Activated CD4-positive, alpha-beta T cell treated with anti-CD3 and anti-CD28 coated beads for 36 hours (primary cell): Measurements from ENCODE around the gene FILIP1L. TPM values are rescaled to one million over a fixed set of nuclear protein-coding genes. Genes with fewer than 3 reads are reported as not detected.
A peak's percentile ranks its signal among the peaks of the same experiment; 100 is the strongest.

Experiments
- ATAC-seq: fragments of 200-7000 bp; cut with Tn5 transposase; one replicate; pipeline ENCODE4 v1.10.0; 2021; ENCODE audit warnings: mild to moderate bottlenecking, moderate library complexity
- CTCF ChIA-PET: fragments of 350-600 bp; sonication (Branson Sonifier 250); formaldehyde crosslinking; loops from one replicate; lab custom pipeline; 2021; ENCODE audit warnings: antibody characterized with exemption; lab: Charles Lee
- POLR2A ChIA-PET: fragments of 350-600 bp; sonication (Branson Sonifier 250); formaldehyde crosslinking; loops from one replicate; lab custom pipeline; 2021; ENCODE audit warnings: antibody characterized with exemption, inconsistent platforms; lab: Charles Lee
- DNase-seq: peaks from one replicate; pipeline ENCODE4 v3.0.0-alpha.2; 2020
- H3K27ac Mint-ChIP-seq: one replicate; pipeline ENCODE4 v1.8.0; 2021; ENCODE audit warnings: mixed read lengths
- H3K27me3 Mint-ChIP-seq: one replicate; pipeline ENCODE4 v1.8.0; 2021; ENCODE audit warnings: mixed read lengths
- H3K36me3 Mint-ChIP-seq: one replicate; pipeline ENCODE4 v1.8.0; 2021; ENCODE audit warnings: low read depth, mixed read lengths
- H3K4me1 Mint-ChIP-seq: one replicate; pipeline ENCODE4 v1.8.0; 2021; ENCODE audit warnings: mixed read lengths
- H3K4me3 Mint-ChIP-seq: one replicate; pipeline ENCODE4 v1.8.0; 2021; ENCODE audit warnings: mild to moderate bottlenecking, moderate library complexity, mixed read lengths
- H3K9me3 Mint-ChIP-seq: one replicate; pipeline ENCODE4 v1.8.0; 2021; ENCODE audit warnings: low read depth, mixed read lengths
- intact Hi-C, 2 experiments: fragments of 100-400 bp; cut with DNase I in 1 of 2; cut with micrococcal nuclease in 1 of 2; formaldehyde crosslinking; loops; one replicate each; pipeline versions ENCODE4 v1.14.2 to v1.15.1; 2022 to 2024; cut with DNase I, micrococcal nuclease
- total RNA-seq, 2 experiments: library from RNA; stranded (reverse); gene quantifications; one replicate each; pipeline ENCODE4 v1.2.3, GENCODE V29; 2021

Gene FILIP1L
- total RNA-seq, 2 experiments from 2014 or later: 0.11 TPM; not detected in 1

DNA sequence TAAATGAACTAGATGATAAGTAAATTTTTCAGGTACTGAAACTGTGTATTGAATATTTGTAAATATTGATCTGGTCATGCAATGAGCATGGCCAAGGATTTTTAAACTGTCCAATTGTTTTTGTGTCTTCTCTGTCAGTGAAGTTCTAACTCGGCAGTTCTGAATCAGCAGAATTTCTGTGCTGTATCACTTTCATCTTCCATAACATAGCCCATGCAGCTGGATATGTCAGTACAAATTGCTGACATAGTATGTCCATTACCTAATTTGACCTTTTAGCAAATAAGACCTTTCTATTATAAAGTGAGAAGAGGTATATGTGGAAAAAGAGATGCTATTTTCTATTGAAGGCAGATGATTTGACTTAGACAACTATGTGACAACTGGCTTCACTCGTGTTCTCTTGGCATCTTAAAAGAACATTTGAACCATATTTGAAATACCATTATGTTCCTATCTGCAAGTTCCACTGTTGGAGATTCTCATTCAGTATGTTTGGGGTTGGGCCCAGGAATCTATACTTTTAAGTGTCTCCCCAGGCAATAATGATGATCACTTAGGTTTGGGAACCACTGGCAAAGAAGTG is 206.2 kb downstream of the FILIP1L start:
- peaks cover 3% of the 10 kb centered on the region for H3K4me1 Mint-ChIP-seq
- no peaks in the 10 kb centered on the region for H3K9me3 Mint-ChIP-seq
- H3K27me3 Mint-ChIP-seq: no peaks in the 10 kb centered on the region
- ATAC-seq (no peak), DNase-seq (no peak)
- H3K36me3 Mint-ChIP-seq: peaks cover 2% of the 10 kb centered on the region
- CTCF ChIA-PET: interaction anchor here (1.0 to 1.1 kb wide), 2 partner anchors 13 to 76 kb away, joined by 3 to 4 read pairs; no protein-coding TSS in a partner anchor
- H3K4me3 Mint-ChIP-seq: no peak overlapping the region
- H3K27ac Mint-ChIP-seq: no peak overlapping the region
- POLR2A ChIA-PET: no interaction called here
- intact Hi-C loops: no loop called here

DNA sequence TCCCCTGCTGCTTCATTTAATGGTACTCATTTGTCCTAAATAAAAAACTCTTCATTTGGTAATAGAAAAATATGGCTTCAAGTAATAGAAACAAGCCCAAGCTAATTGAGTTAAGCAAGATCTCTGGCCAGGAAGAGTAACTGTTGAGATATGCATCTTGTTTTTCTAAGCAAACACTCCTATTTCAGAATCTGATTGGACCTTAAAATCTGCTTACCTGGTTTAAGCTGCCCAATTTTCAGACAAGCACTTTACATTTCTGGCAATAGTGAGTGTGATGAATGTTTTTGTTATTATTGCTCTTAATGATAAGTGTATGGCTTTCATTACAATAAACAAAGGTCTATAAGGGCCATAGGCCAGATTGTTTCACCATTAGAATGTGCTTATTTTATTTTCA is 210.4 kb downstream of the FILIP1L start:
- DNase-seq: no peak
- intact Hi-C loops: no loop called here
- no peak for ATAC-seq
- Mint-ChIP-seq H3K27ac (no peak overlapping the region), H3K36me3 (peaks cover 6% of the 10 kb centered on the region), H3K4me3 (no peak overlapping the region), H3K4me1 (peaks cover 7% of the 10 kb centered on the region), H3K9me3 (no peaks in the 10 kb centered on the region), H3K27me3 (no peaks in the 10 kb centered on the region)
- CTCF ChIA-PET: interaction anchor here (1.1 kb wide), 1 partner anchor 11 kb away, joined by 3 read pairs; no protein-coding TSS in a partner anchor
- POLR2A ChIA-PET: no interaction called here

DNA sequence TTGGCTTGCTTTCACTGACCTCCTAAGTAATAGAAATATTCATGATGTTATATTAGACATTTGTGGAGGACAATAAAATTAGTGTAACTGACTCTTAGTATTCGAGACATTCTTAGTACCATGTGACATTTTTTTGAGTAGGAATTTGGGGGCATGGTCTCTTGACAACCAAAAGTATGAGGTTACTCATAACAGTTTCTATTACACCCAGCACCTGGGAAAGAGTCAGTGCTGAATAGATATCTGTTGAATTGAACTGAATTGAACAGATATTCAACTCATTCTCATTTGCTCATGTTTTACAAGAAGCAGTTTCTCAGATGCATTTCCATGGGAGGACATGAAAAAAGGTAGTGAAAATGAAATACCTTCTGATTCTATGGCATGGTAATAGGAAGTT is 212.2 kb downstream of the FILIP1L start:
- no peaks in the 10 kb centered on the region for H3K9me3 Mint-ChIP-seq
- no peaks in the 10 kb centered on the region for H3K27me3 Mint-ChIP-seq
- H3K36me3 Mint-ChIP-seq: peaks cover 4% of the 10 kb centered on the region
- no peak overlapping the region for H3K4me3 Mint-ChIP-seq
- H3K4me1 Mint-ChIP-seq: peaks cover 7% of the 10 kb centered on the region
- DNase-seq (no peak), ATAC-seq (no peak)
- ChIA-PET POLR2A (no interaction called here), CTCF (no interaction called here)
- intact Hi-C loops: no loop called here
- H3K27ac Mint-ChIP-seq: no peak overlapping the region

DNA sequence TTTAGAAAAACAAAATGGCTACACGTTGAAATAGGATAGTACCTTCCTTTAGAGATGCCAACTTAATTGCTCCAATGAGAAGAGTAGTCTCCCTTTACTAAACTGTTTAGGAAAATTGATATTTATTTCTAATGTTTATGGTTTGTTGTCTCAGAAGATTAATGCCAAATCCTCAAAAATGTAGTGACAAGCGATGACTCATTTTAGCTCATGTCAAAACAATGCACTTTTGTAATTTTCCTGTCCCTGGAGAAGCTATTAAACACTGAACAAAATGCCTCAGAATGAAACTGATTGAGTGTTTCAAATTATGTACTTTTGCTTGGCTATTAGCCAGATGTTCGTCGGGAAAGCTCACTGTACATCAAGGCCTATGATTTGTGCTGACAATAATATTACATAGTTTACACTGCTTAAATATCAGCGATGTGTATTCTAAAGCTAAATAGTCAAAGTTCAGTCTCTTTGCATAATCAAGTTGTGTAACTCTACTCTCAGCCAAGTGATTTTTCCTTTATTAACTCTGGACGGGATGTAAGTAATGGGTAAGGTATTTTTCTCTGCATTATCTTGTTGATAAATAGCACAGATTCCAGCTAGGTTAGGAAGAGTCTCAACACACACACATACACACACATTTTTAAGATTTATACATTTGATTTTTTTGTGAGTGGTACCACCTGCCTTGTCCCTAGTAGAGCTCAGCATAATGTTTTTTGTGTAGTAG is 212.9 kb downstream of the FILIP1L start:
- intact Hi-C loops: no loop called here
- Mint-ChIP-seq H3K4me1 (peaks cover 8% of the 10 kb centered on the region), H3K27me3 (no peaks in the 10 kb centered on the region), H3K36me3 (peaks cover 4% of the 10 kb centered on the region), H3K4me3 (no peak overlapping the region), H3K27ac (no peak overlapping the region), H3K9me3 (no peaks in the 10 kb centered on the region)
- ATAC-seq: no peak
- no peak for DNase-seq
- ChIA-PET CTCF (no interaction called here), POLR2A (no interaction called here)

DNA sequence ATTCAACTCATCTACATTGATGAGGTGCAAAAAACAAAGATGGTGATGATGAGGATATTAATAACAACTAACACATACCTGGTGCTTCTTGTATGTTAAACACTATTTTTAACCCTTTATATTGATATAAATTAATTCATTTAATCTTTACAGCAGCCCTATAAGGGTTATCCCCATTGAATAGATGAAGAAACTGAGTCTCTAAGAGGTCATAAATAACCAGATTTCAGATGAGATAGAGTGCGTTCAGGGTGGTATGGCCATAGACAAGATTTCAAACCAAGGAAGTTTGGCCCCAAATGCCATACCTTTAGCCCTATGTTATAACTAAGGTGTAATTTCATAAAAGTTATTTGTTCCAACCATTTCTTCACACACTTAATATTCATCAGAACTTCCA is 214.1 kb downstream of the FILIP1L start:
- Mint-ChIP-seq H3K27me3 (no peaks in the 10 kb centered on the region), H3K4me3 (no peak overlapping the region), H3K27ac (no peak overlapping the region), H3K9me3 (no peaks in the 10 kb centered on the region), H3K4me1 (peaks cover 19% of the 10 kb centered on the region), H3K36me3 (peaks cover 7% of the 10 kb centered on the region)
- POLR2A ChIA-PET: no interaction called here
- intact Hi-C loops: no loop called here
- no peak for DNase-seq
- CTCF ChIA-PET: no interaction called here
- no peak for ATAC-seq

DNA sequence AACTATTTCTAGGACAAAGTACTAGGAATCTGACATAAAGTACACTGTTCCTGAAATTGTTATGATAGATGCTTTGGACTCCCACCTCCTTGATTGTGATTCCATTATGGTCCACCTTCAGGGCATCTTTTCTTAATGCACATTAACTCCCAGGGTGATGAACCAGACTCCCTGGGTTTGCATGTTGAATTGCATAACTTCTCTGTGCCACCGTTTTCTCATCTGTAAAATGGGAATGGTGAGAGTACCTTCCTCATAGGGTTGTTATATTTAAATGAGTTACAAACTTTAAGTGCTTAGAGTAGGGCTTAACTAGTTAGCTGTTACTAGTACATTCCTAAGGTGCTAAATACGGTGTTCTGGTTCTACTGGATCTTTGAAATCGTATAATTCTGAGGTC is 214.7 kb downstream of the FILIP1L start:
- H3K9me3 Mint-ChIP-seq: no peaks in the 10 kb centered on the region
- H3K4me1 Mint-ChIP-seq: peaks cover 19% of the 10 kb centered on the region
- ChIA-PET CTCF (interaction anchor here (0.9 kb wide), 1 partner anchor 40 kb away, joined by 3 read pairs; no protein-coding TSS in a partner anchor), POLR2A (no interaction called here)
- intact Hi-C loops: no loop called here
- H3K4me3 Mint-ChIP-seq: no peak overlapping the region
- ATAC-seq: no peak
- peaks cover 7% of the 10 kb centered on the region for H3K36me3 Mint-ChIP-seq
- no peaks in the 10 kb centered on the region for H3K27me3 Mint-ChIP-seq
- DNase-seq: no peak
- no peak overlapping the region for H3K27ac Mint-ChIP-seq

DNA sequence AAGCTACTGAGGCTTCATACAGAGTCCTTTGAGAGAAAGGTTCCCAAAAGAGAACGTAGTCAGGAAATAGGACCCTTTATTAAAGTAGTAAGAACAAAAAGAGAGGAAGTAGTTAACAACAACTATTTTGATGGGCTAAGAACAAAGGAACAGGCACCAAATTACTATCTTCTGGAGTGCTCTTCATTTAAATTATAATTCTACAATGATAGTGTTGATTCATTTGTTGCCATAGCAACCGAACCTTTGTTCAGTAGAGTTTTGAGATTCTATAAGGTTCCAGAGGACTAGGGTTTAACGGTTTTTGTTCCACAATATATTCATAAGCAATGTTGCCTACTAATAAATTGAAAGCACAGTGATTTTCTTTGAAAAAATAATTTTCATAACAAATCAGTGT is 217.8 kb downstream of the FILIP1L start:
- intact Hi-C loops: no loop called here
- ChIA-PET CTCF (interaction anchor here (0.6 kb wide), 1 partner anchor 135 kb away, joined by 3 read pairs; no protein-coding TSS in a partner anchor), POLR2A (no interaction called here)
- ATAC-seq: no peak
- no peak overlapping the region for H3K27ac Mint-ChIP-seq
- no peaks in the 10 kb centered on the region for H3K27me3 Mint-ChIP-seq
- H3K36me3 Mint-ChIP-seq: peaks cover 9% of the 10 kb centered on the region
- H3K4me1 Mint-ChIP-seq: peaks cover 16% of the 10 kb centered on the region
- DNase-seq: no peak
- H3K9me3 Mint-ChIP-seq: no peaks in the 10 kb centered on the region
- H3K4me3 Mint-ChIP-seq: no peak overlapping the region

DNA sequence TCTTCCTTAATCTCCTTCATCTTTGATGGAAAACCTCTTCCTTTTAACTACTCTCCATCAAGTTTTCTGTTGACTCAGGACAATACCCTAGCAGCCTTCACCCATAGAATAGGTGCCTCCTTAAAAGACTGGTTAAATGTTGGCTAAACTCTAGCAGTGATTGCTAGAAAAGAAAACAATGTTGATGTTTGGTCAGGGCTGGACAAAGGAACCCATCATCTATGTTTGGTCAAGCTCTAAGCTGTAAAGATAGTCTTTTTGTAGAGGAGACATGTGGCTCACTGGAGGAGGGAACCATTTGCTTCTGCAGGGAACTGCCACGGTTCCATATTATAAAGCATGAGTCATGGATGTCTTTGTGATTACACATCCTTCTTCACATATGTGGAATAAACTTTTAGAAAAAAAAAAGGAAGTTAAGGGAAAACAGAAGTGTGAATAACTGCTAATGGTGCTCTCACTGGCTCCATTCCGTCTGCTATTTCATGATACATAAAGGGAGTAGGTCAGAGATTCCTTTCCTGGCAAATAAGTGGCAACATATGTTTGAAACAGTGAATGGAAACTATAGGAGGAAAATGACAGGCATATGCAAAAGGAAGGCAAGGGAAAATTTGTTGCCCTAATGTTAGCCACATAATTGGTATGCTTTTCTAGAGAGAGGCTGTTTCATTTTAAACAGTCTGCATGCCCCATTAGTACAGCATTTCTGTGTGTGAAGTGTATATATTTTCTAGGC is 218.4 kb downstream of the FILIP1L start:
- ATAC-seq (no peak), DNase-seq (no peak)
- Mint-ChIP-seq H3K36me3 (peaks cover 6% of the 10 kb centered on the region), H3K27ac (no peak overlapping the region), H3K9me3 (no peaks in the 10 kb centered on the region), H3K4me3 (no peak overlapping the region), H3K4me1 (peaks cover 12% of the 10 kb centered on the region), H3K27me3 (no peaks in the 10 kb centered on the region)
- CTCF ChIA-PET: interaction anchor here (0.6 to 1.0 kb wide), 2 partner anchors 13 to 136 kb away, joined by 3 read pairs; no protein-coding TSS in a partner anchor
- POLR2A ChIA-PET: no interaction called here
- intact Hi-C loops: no loop called here

DNA sequence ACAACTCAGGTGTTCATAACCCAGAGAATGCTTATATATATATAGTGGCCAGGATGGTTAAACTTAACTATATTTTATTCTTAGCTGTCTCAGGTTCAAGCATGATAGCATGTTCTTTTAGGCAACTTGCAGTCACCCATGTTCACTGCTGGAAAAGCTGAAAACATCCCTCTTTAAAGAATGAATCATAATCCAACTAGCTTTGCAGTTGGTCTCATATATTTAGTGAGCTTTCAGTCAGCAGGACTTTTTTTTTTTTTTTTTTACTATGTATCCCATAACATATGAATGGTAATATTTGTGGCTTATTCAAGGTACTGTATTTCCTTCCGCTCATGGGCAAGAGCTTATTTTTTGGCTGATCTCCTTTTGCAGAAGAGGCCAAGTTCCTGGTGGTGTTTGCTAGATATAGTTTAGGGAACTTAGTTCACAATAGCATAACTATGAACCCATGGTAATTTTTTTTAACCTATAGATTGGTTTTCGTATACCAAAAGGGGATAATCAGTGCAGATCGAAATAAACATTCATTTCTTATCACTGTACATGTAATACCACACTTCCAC is 219.1 kb downstream of the FILIP1L start:
- no peaks in the 10 kb centered on the region for H3K9me3 Mint-ChIP-seq
- H3K36me3 Mint-ChIP-seq: peaks cover 6% of the 10 kb centered on the region
- no peak for ATAC-seq
- H3K27me3 Mint-ChIP-seq: no peaks in the 10 kb centered on the region
- POLR2A ChIA-PET: interaction anchor here (0.5 kb wide), 1 partner anchor 236 kb away, joined by 7 read pairs; no protein-coding TSS in a partner anchor
- no peak for DNase-seq
- peaks cover 12% of the 10 kb centered on the region for H3K4me1 Mint-ChIP-seq
- H3K4me3 Mint-ChIP-seq: no peak overlapping the region
- H3K27ac Mint-ChIP-seq: no peak overlapping the region
- CTCF ChIA-PET: interaction anchor here (0.7 to 1.0 kb wide), 2 partner anchors 14 to 285 kb away, joined by 3 to 5 read pairs; no protein-coding TSS in a partner anchor
- intact Hi-C loops: no loop called here

DNA sequence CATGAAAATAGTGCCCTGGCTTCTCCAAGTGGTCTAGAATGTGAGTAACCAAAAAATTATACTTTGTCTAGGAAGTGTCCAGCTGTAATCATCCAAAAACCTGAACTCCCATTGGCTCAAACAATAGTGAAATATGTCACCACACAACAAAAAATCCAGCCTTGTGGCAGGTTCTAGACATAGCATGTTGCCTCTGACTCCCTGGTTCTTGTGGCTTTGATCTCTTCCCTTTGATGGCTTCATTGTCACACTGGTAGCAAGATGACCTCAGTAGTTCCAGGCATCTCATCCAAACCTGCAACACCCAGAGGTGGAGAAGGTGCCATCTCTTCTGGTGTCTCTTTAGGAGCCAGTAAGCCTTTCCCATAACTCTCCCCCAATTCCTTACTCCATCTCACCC is 222.0 kb downstream of the FILIP1L start:
- Mint-ChIP-seq H3K4me3 (no peak overlapping the region), H3K27ac (no peak overlapping the region)

DNA sequence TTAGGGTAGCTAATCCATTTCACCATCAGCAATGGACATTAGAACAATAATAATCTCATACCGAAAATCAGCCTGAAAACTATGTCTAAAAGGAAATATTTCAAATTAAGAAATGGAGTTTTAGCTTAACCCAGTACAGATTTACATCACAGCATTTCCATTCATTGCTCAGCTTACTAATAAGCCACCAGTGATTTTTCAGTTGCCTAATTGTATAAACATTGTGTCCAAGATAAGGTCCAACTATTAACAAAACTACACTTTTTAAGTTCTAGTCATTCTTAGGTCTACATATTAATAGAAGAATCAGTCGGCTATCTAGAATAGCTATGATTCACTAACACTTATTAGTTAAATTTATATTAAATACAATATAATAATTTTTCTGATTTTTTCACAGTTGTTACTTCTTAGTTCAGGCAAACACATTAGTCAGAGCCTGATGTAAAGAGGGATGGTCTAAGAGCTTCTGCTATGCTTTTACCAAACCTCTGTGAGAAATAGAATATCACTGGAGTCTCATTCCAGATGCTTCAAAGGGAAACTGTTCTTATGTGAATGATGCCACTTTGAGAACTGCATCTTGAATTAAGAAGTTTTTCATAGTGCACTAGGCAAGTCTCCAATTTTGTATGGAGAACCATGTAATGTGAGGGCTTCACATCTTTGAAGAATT is 222.6 kb downstream of the FILIP1L start:
- H3K27ac Mint-ChIP-seq: no peak overlapping the region
- ChIA-PET CTCF (interaction anchor here (0.6 to 1.6 kb wide), 2 partner anchors 8 to 41 kb away, joined by 4 to 6 read pairs; no protein-coding TSS in a partner anchor), POLR2A (no interaction called here)
- DNase-seq: no peak
- peaks cover 12% of the 10 kb centered on the region for H3K4me1 Mint-ChIP-seq
- peaks cover 6% of the 10 kb centered on the region for H3K36me3 Mint-ChIP-seq
- H3K27me3 Mint-ChIP-seq: no peaks in the 10 kb centered on the region
- H3K4me3 Mint-ChIP-seq: no peak overlapping the region
- intact Hi-C loops: no loop called here
- ATAC-seq: no peak
- H3K9me3 Mint-ChIP-seq: no peaks in the 10 kb centered on the region

More for the DNA sequence above, 222.0 kb downstream of the FILIP1L start:
- H3K36me3 Mint-ChIP-seq: peaks cover 6% of the 10 kb centered on the region
- intact Hi-C loops: no loop called here
- H3K27me3 Mint-ChIP-seq: no peaks in the 10 kb centered on the region
- peak; percentile 53 for ATAC-seq
- no peaks in the 10 kb centered on the region for H3K9me3 Mint-ChIP-seq
- ChIA-PET CTCF (interaction anchor here (0.6 to 1.6 kb wide), 2 partner anchors 9 to 475 kb away, joined by 5 to 6 read pairs; no protein-coding TSS in a partner anchor), POLR2A (no interaction called here)
- DNase-seq: no peak
- peaks cover 12% of the 10 kb centered on the region for H3K4me1 Mint-ChIP-seq
